ENCODE measurements around the gene SMPDL3A.

Gene SMPDL3A

GRCh38 chr6:122804962-122805485 lies 16.0 kb downstream of the SMPDL3A start:
- DNase-seq (ENCODE audit: low spot score) = no peak

- no peak for DNase-seq (ENCODE audit: low spot score)
Measured at GRCh38 chr6:122806291-122806690, 17.2 kb downstream of the SMPDL3A start.

GRCh38 chr6:122808121-122808885 lies 19.2 kb downstream of the SMPDL3A start:
- DNase-seq (ENCODE audit: low spot score) = no peak

GRCh38 chr6:122809001-122809400 lies 19.9 kb downstream of the SMPDL3A start:
- peak; percentile 45 for DNase-seq (ENCODE audit: low spot score)

GRCh38 chr6:122809691-122810090 lies 20.6 kb downstream of the SMPDL3A start:
- no peak for DNase-seq (ENCODE audit: low spot score)

- DNase-seq (ENCODE audit: low spot score) = no peak
Measured at GRCh38 chr6:122810189-122810588, 21.1 kb downstream of the SMPDL3A start.

- DNase-seq (ENCODE audit: low spot score) = no peak
Measured at GRCh38 chr6:122817358-122817757, 28.3 kb downstream of the SMPDL3A start.

GRCh38 chr6:122817766-122818165 lies 28.7 kb downstream of the SMPDL3A start:
- no peak for DNase-seq (ENCODE audit: low spot score)

- peak; percentile 97 for DNase-seq (ENCODE audit: low spot score)
Measured at GRCh38 chr6:122818866-122819265, 29.8 kb downstream of the SMPDL3A start.

- no peak for DNase-seq (ENCODE audit: low spot score)
Measured at GRCh38 chr6:122821095-122821494, 32.0 kb downstream of the SMPDL3A start.

- no peak for DNase-seq (ENCODE audit: low spot score)
Measured at GRCh38 chr6:122825163-122825562, 36.1 kb downstream of the SMPDL3A start.

GRCh38 chr6:122829456-122829855 lies 40.4 kb downstream of the SMPDL3A start:
- no peak for DNase-seq (ENCODE audit: low spot score)

- no peak for DNase-seq (ENCODE audit: low spot score)
Measured at GRCh38 chr6:122831511-122831910, 42.5 kb downstream of the SMPDL3A start.

GRCh38 chr6:122832459-122832858 lies 43.4 kb downstream of the SMPDL3A start:
- DNase-seq (ENCODE audit: low spot score) = no peak

GRCh38 chr6:122833021-122833491 lies 44.0 kb downstream of the SMPDL3A start:
- DNase-seq (ENCODE audit: low spot score) = peak; percentile 96

GRCh38 chr6:122838060-122838780 lies 49.2 kb downstream of the SMPDL3A start:
- DNase-seq (ENCODE audit: low spot score) = no peak

GRCh38 chr6:122839472-122839871 lies 50.4 kb downstream of the SMPDL3A start:
- DNase-seq (ENCODE audit: low spot score) = peak; percentile 78

- DNase-seq (ENCODE audit: low spot score) = no peak
Measured at GRCh38 chr6:122839906-122840305, 50.8 kb downstream of the SMPDL3A start.

- no peak for DNase-seq (ENCODE audit: low spot score)
Measured at GRCh38 chr6:122845464-122845863, 56.4 kb downstream of the SMPDL3A start.

GRCh38 chr6:122845916-122846612 lies 57.0 kb downstream of the SMPDL3A start:
- no peak for DNase-seq (ENCODE audit: low spot score)

GRCh38 chr6:122853259-122853995 lies 64.4 kb downstream of the SMPDL3A start:
- DNase-seq (ENCODE audit: low spot score) = no peak
